ENCODE results near the gene ESF1.

GRCh38 chr20:13765868-13766416, 18.8 kb downstream of the ESF1 start:
- no peak for TF ChIP-seq CTCF (conservative IDR thresholded peaks at IDR 0.05; ENCODE audit: low read length)
- TF ChIP-seq EZH2phosphoT487 (IDR thresholded peaks at IDR 0.05; ENCODE audit: borderline replicate concordance, low read depth, low read length): no peak
